ENCODE measurements around the gene KRTAP7-1. TPM values are rescaled to one million over a fixed set of nuclear protein-coding genes. Genes with fewer than 3 reads are reported as not detected.

Gene KRTAP7-1, protein sequence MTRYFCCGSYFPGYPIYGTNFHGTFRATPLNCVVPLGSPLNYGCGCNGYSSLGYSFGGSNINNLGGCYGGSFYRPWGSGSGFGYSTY
- total RNA-seq = not detected in 2 replicates

GRCh38 chr21:30829659-30830058 lies at the start of gene KRTAP7-1:
TSS of gene KRTAP7-1 (minus strand) at chr21:30829759. CDS start at chr21:30829698, 61 bp downstream.

GRCh38 chr21:30813174-30813573 lies 16.4 kb downstream of the KRTAP7-1 start, which contains the start of gene KRTAP8-1:
TSS of gene KRTAP8-1 (minus strand) at chr21:30813274. CDS start at chr21:30813220, 54 bp downstream.

Other genes with a start within 250 kb of the KRTAP7-1 start
- not detected in 2 replicates for gene KRTAP22-2, start 239.4 kb downstream of the KRTAP7-1 start, total RNA-seq
- gene KRTAP6-3, start 237.3 kb downstream of the KRTAP7-1 start, total RNA-seq = not detected in 2 replicates
- gene KRTAP6-2, start 230.9 kb downstream of the KRTAP7-1 start, total RNA-seq = not detected in 2 replicates
- not detected in 2 replicates for gene KRTAP22-1, start 228.7 kb downstream of the KRTAP7-1 start, total RNA-seq
- gene KRTAP6-1, start 215.8 kb downstream of the KRTAP7-1 start, total RNA-seq = not detected in 2 replicates
- gene KRTAP20-1, start 213.3 kb downstream of the KRTAP7-1 start, total RNA-seq = not detected in 2 replicates
- not detected in 2 replicates for gene KRTAP20-4, start 209.1 kb downstream of the KRTAP7-1 start, total RNA-seq
- gene KRTAP20-2, start 194.6 kb downstream of the KRTAP7-1 start, total RNA-seq = not detected in 2 replicates
- gene KRTAP20-3, start 186.9 kb downstream of the KRTAP7-1 start, total RNA-seq = not detected in 2 replicates
- not detected in 2 replicates for gene KRTAP21-3, start 111.0 kb downstream of the KRTAP7-1 start, total RNA-seq
- not detected in 2 replicates for gene KRTAP21-2, start 82.5 kb downstream of the KRTAP7-1 start, total RNA-seq
- not detected in 2 replicates for gene KRTAP21-1, start 74.3 kb downstream of the KRTAP7-1 start, total RNA-seq
- gene KRTAP8-1, start 16.5 kb downstream of the KRTAP7-1 start, total RNA-seq = not detected in 2 replicates
- not detected in 2 replicates for gene KRTAP11-1, start 51.8 kb upstream of the KRTAP7-1 start, total RNA-seq
- gene KRTAP19-8, start 208.7 kb upstream of the KRTAP7-1 start, total RNA-seq = not detected in 2 replicates